Activated T-cell treated with anti-CD3 and anti-CD28 coated beads, Interleukin-2, amount 50 U/mL, for 4 hours (primary cell): ENCODE data around the gene MINK1. TPM values are rescaled to one million over a fixed set of nuclear protein-coding genes. Genes with fewer than 3 reads are reported as not detected.
"Not testable (repeated sequence)": the region's sequence is repeated elsewhere in the genome, so short reads cannot be mapped to it uniquely, and the experiment has no call there.

Experiments
- ATAC-seq, 2 donors: fragments of 200-7000 bp; cut with Tn5 transposase; one replicate each; pipeline ENCODE4 v1.10.0; 2021
- DNase-seq: peaks from one replicate; pipeline ENCODE4 v3.0.0-alpha.2; 2020
- H3K27me3 Mint-ChIP-seq: one replicate; pipeline ENCODE4 v1.8.0; 2021; ENCODE audit warnings: low read depth, mixed read lengths
- H3K36me3 Mint-ChIP-seq: one replicate; pipeline ENCODE4 v1.8.0; 2022; ENCODE audit warnings: mixed read lengths; ENCODE audit not compliant: insufficient read depth
- H3K4me1 Mint-ChIP-seq: one replicate; pipeline ENCODE4 v1.8.0; 2021; ENCODE audit warnings: low read depth, mixed read lengths
- H3K4me3 Mint-ChIP-seq: one replicate; pipeline ENCODE4 v1.8.0; 2021; ENCODE audit warnings: mild to moderate bottlenecking, moderate library complexity, mixed read lengths
- H3K9me3 Mint-ChIP-seq: one replicate; pipeline ENCODE4 v1.8.0; 2021; ENCODE audit warnings: mixed read lengths
- total RNA-seq, 3 donors: library from RNA; stranded (reverse); gene quantifications; one replicate each; pipeline ENCODE4 v1.2.1, GENCODE V29; 2021

Gene MINK1
- total RNA-seq, 3 donors from 2014 or later: 43.3 to 51.5 (median 45.1) TPM

GRCh38 chr17:4901108-4901647, 68.0 kb downstream of the MINK1 start:
- Mint-ChIP-seq H3K4me1 (peaks cover 34% of the 10 kb centered on the region), H3K9me3 (no peaks in the 10 kb centered on the region), H3K27me3 (no peaks in the 10 kb centered on the region), H3K4me3 (peak overlapping the region; percentile 85), H3K36me3 (peaks cover 2% of the 10 kb centered on the region)
- ATAC-seq (no peak), DNase-seq (no peak)

- no peaks in the 10 kb centered on the region for H3K9me3 Mint-ChIP-seq
- peaks cover 2% of the 10 kb centered on the region for H3K36me3 Mint-ChIP-seq
- DNase-seq (no peak), ATAC-seq (no peak)
- H3K4me3 Mint-ChIP-seq: no peak overlapping the region
- H3K27me3 Mint-ChIP-seq: no peaks in the 10 kb centered on the region
- H3K4me1 Mint-ChIP-seq: peaks cover 34% of the 10 kb centered on the region
Measured at GRCh38 chr17:4901648-4902344, 68.7 kb downstream of the MINK1 start.

GRCh38 chr17:4902540-4902939, 69.4 kb downstream of the MINK1 start:
- Mint-ChIP-seq H3K9me3 (no peaks in the 10 kb centered on the region), H3K36me3 (no peaks in the 10 kb centered on the region), H3K4me1 (peaks cover 34% of the 10 kb centered on the region), H3K4me3 (peak overlapping the region; percentile 34), H3K27me3 (no peaks in the 10 kb centered on the region)
- DNase-seq (no peak), ATAC-seq (no peak)

GRCh38 chr17:4903051-4903818, 70.1 kb downstream of the MINK1 start, which contains the start of gene CHRNE:
TSS of gene CHRNE (minus strand) at chr17:4903098. CDS start at chr17:4903063, 35 bp downstream.
- no peaks in the 10 kb centered on the region for H3K36me3 Mint-ChIP-seq
- H3K9me3 Mint-ChIP-seq: no peaks in the 10 kb centered on the region
- DNase-seq (peak; percentile 74), ATAC-seq (peak; percentile 28 to 32)
- peaks cover 34% of the 10 kb centered on the region for H3K4me1 Mint-ChIP-seq
- H3K4me3 Mint-ChIP-seq: peak within 1 kb of the TSS; percentile 48
- no peaks in the 10 kb centered on the region for H3K27me3 Mint-ChIP-seq

GRCh38 chr17:4906642-4907041, 73.5 kb downstream of the MINK1 start:
- not testable (repeated sequence) for H3K27me3 Mint-ChIP-seq, H3K36me3 Mint-ChIP-seq, DNase-seq, H3K9me3 Mint-ChIP-seq, H3K4me3 Mint-ChIP-seq, ATAC-seq
- H3K4me1 Mint-ChIP-seq: peaks cover 16% of the 10 kb centered on the region

- no peak overlapping the region for H3K4me3 Mint-ChIP-seq
- H3K4me1 Mint-ChIP-seq: peaks cover 4% of the 10 kb centered on the region
- peaks cover 2% of the 10 kb centered on the region for H3K27me3 Mint-ChIP-seq
- ATAC-seq (peak; percentile 29 to 37), DNase-seq (no peak)
- no peaks in the 10 kb centered on the region for H3K9me3 Mint-ChIP-seq
- H3K36me3 Mint-ChIP-seq: no peaks in the 10 kb centered on the region
Measured at GRCh38 chr17:4908301-4908700, 75.2 kb downstream of the MINK1 start.

GRCh38 chr17:4908711-4909496, 75.8 kb downstream of the MINK1 start:
- ATAC-seq (peak; percentile 89 to 94), DNase-seq (peak; percentile 62)
- Mint-ChIP-seq H3K9me3 (no peaks in the 10 kb centered on the region), H3K36me3 (no peaks in the 10 kb centered on the region), H3K27me3 (peaks cover 2% of the 10 kb centered on the region), H3K4me1 (no peaks in the 10 kb centered on the region), H3K4me3 (no peak overlapping the region)

- H3K27me3 Mint-ChIP-seq: peaks cover 2% of the 10 kb centered on the region
- no peak overlapping the region for H3K4me3 Mint-ChIP-seq
- H3K9me3 Mint-ChIP-seq: no peaks in the 10 kb centered on the region
- ATAC-seq (no peak), DNase-seq (no peak)
- no peaks in the 10 kb centered on the region for H3K4me1 Mint-ChIP-seq
- H3K36me3 Mint-ChIP-seq: no peaks in the 10 kb centered on the region
Measured at GRCh38 chr17:4913994-4914393, 80.9 kb downstream of the MINK1 start.

GRCh38 chr17:4914551-4914950, 81.4 kb downstream of the MINK1 start:
- H3K4me3 Mint-ChIP-seq, DNase-seq, H3K36me3 Mint-ChIP-seq, H3K27me3 Mint-ChIP-seq, H3K4me1 Mint-ChIP-seq, H3K9me3 Mint-ChIP-seq, ATAC-seq: not testable (repeated sequence)

GRCh38 chr17:4919511-4920047, 86.4 kb downstream of the MINK1 start:
- H3K36me3 Mint-ChIP-seq: no peaks in the 10 kb centered on the region
- H3K9me3 Mint-ChIP-seq: no peaks in the 10 kb centered on the region
- H3K4me1 Mint-ChIP-seq: no peaks in the 10 kb centered on the region
- no peak overlapping the region for H3K4me3 Mint-ChIP-seq
- ATAC-seq (no peak), DNase-seq (no peak)
- H3K27me3 Mint-ChIP-seq: no peaks in the 10 kb centered on the region

GRCh38 chr17:4920351-4921048, 87.4 kb downstream of the MINK1 start:
- ATAC-seq: no peak
- no peaks in the 10 kb centered on the region for H3K4me1 Mint-ChIP-seq
- no peaks in the 10 kb centered on the region for H3K9me3 Mint-ChIP-seq
- no peak overlapping the region for H3K4me3 Mint-ChIP-seq
- no peaks in the 10 kb centered on the region for H3K36me3 Mint-ChIP-seq
- DNase-seq: no peak
- H3K27me3 Mint-ChIP-seq: no peaks in the 10 kb centered on the region

GRCh38 chr17:4921320-4921719, 88.2 kb downstream of the MINK1 start:
- ATAC-seq (no peak), DNase-seq (no peak)
- H3K36me3 Mint-ChIP-seq: peaks cover under 1% of the 10 kb centered on the region
- H3K4me1 Mint-ChIP-seq: peaks cover under 1% of the 10 kb centered on the region
- H3K27me3 Mint-ChIP-seq: no peaks in the 10 kb centered on the region
- no peaks in the 10 kb centered on the region for H3K9me3 Mint-ChIP-seq
- no peak overlapping the region for H3K4me3 Mint-ChIP-seq

- not testable (repeated sequence) for H3K9me3 Mint-ChIP-seq, H3K4me1 Mint-ChIP-seq, ATAC-seq, H3K27me3 Mint-ChIP-seq, DNase-seq, H3K4me3 Mint-ChIP-seq
- H3K36me3 Mint-ChIP-seq: peaks cover 10% of the 10 kb centered on the region
Measured at GRCh38 chr17:4926577-4927335, 93.6 kb downstream of the MINK1 start.
